ENCODE results near the gene ITGA6.

ITGA6 gene

DNA sequence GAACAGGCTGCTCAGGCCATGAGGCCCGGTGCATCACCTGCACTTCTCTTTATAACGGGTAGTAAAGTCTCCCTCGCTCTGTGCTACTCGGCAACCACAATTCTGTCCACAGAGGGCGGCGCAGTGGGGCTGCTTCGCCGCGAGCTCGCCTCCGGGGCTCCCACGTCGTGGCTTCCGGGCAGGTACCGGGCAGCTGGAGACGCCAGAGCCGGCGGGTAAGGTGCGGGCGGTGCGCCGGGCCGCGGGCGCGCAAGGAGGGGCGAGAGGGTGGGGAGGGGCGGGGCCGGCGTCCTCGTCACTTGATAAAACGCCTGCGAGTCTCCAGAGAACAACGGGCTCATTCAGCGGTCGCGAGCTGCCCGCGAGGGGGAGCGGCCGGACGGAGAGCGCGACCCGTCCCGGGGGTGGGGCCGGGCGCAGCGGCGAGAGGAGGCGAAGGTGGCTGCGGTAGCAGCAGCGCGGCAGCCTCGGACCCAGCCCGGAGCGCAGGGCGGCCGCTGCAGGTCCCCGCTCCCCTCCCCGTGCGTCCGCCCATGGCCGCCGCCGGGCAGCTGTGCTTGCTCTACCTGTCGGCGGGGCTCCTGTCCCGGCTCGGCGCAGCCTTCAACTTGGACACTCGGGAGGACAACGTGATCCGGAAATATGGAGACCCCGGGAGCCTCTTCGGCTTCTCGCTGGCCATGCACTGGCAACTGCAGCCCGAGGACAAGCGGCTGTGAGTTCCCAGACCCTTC lies at the start of gene ITGA6:
ITGA6 (plus strand) TSS at position 331 of the 734 bp plus-strand sequence.
- peak; percentile 94 for DNase-seq (ENCODE audit: low spot score)

DNA sequence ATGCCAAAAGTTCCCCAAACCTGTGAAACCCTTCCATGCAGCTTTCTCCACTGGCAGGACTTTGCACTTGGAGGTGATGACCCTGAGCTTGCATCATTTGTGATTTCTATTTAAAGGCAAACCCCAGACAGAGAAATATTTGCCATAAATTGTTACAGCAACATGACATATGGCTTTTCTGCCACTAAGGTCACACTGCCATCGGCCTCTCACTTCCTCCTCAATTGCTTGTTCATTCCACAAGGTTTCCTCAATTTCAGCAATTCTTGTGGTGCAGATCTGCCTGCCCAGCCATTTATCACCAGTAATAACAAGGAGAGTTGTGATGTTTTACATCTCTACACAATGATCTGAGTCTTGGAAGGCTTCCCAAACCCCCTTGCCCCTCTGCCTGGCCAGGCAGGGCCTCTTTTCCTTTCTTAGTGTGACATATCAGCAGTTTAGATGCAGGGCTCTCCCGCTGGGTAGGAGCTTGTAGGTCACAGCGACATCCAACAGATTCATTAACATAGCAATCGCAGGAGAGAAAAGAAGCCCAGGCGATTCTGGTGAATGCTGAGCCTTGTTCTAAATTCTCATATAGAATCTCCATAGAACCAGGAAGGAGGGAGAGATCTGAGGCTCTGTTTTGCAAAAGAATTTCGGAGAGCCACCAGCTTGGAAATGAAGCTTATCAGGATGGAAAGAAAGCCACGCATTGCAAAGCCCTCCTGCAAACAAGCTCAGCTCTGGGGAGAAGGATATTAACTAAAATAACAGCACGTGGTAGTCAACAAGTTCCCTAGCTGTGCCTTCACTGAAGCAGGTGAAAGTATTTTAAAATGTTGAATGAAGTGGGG lies 46.7 kb upstream of the ITGA6 start:
- DNase-seq (ENCODE audit: low spot score) = peak; percentile 61

- DNase-seq (ENCODE audit: low spot score) = no peak
Measured at GRCh38 chr2:172381275-172382027, 45.9 kb upstream of the ITGA6 start.

- no peak for DNase-seq (ENCODE audit: low spot score)
Measured at GRCh38 chr2:172387361-172387760, 40.0 kb upstream of the ITGA6 start.

DNA sequence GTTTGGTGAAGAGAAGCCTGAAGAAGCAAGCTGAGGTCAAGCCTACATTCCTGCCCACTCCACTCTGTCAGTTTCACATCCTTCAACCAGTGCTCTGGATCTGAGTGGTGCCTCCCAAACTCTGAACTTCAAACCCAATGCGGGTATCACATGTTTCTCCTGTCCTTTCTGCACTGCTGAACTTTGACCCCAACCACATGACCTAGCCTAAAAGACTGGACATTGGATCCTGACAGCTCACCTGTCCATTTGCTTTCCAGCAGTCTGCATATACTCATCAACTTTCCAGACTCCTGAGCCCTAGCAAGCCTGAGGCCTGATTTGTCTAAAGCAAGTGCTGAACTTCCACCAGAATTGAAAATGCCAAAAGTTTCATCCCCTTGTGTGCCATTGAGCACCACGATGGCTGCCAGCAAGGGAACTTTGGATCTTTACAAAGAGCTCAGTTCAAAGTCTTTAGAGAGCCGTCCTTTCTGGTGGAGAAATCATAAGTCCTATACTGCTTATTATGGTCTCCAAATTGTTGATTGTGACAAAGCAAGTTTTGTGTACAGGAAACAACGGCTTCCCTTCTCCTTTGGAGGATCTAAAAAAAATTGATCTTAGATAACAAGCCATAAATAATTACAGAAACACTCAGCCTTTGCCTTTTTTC lies 37.6 kb upstream of the ITGA6 start:
- no peak for DNase-seq (ENCODE audit: low spot score)

GRCh38 chr2:172394002-172394401 lies 33.4 kb upstream of the ITGA6 start:
- DNase-seq (ENCODE audit: low spot score) = no peak

DNA sequence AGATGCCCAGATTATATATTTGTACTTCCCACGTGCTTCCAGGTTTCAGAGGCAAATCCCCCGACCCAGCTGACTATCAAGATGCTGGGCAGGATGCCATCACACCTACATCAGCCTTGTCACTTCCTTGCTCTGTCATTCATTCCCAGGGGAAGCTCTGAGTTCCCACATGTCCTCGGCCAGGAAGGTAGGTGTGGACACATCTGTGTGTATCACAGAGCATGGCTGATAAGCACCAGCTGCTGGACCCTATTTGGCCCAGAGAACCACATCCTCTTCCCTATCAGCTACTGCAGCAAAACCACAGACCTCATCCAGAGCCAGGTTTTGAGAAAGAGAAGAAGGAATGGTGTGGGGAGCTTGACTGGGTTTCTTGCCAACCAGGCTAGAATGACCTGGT lies 31.9 kb upstream of the ITGA6 start:
- no peak for DNase-seq (ENCODE audit: low spot score)

GRCh38 chr2:172397148-172397834 lies 30.1 kb upstream of the ITGA6 start:
- DNase-seq (ENCODE audit: low spot score) = no peak

DNA sequence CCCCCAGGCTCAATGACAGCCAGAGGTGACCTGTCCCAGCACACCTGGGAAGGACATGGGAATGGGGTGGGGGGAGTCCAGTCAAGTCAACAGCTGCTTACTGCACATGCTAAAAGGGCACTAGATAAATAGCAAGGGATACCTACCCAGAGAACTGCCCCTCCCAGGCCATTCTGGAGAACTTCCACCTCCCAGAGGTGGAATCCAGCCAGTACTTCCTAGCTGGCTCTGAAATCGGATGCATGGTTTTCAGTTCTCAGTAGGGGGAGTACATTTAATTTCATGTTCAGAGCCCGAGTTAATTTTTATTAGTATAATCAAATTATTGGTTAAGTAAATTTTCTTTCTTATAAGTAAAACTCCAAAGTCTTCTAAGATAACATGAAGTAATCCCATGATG lies 28.9 kb upstream of the ITGA6 start:
- DNase-seq (ENCODE audit: low spot score) = no peak

DNA sequence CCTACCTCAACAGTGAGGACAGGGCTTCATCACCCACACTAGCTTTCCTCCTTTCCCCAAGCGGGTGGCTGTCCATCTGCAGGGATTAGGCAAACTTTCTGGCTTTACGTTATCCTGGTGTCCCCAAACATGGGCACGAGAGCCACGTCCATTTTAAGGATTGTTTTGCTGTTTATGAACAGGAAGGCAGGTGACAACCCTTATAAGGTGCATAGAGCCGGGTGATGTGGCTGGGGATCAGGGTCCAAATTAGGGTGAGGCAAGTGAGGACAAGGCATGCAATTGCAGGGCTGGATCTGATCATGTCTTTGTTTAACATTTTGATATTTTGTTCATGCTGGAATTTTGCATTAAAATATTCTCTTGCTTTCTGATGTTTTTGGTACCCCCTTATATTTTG lies 27.6 kb upstream of the ITGA6 start:
- DNase-seq (ENCODE audit: low spot score) = no peak

GRCh38 chr2:172402198-172402597 lies 25.2 kb upstream of the ITGA6 start:
- no peak for DNase-seq (ENCODE audit: low spot score)

DNA sequence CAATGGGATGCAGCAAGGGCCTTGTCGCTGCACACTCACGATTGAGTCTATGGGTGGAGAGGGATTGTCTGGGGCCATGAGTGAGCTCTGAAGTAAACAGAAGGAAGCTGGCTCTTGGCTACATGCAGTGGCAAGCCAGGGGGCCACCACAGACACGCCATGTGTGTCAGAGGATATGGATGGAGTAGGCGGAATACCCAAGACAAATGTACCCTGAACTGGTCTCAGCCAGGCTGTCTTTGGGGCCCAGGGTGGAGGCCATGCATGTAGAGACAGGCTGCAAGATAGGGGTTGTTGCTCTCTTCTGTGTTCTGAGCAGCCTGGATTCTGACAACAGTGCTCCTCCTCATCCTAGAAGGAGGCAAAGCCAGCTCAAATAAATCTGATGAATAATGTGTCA lies 24.0 kb upstream of the ITGA6 start:
- no peak for DNase-seq (ENCODE audit: low spot score)

- no peak for DNase-seq (ENCODE audit: low spot score)
Measured at GRCh38 chr2:172403881-172404468, 23.4 kb upstream of the ITGA6 start.

DNA sequence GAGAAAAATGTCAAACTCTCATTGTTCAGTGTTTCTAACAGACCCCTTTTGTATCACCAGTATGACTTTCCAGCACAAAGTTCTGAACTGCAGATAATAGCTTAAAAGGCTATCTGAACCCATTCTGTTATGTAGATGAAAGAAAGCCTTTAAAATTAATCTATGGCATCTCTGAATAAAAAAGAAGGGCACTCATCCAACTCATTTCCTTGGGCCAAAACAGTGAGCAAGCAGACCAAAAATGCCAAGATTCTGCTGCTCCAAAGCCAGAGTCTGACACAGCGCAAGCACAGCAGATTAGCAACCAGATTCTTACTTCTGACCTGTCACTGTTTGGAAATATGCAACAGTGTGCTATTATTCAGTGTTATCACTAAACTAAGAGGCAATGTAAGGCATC lies 22.6 kb upstream of the ITGA6 start:
- no peak for DNase-seq (ENCODE audit: low spot score)

GRCh38 chr2:172405673-172406072 lies 21.7 kb upstream of the ITGA6 start:
- no peak for DNase-seq (ENCODE audit: low spot score)

DNA sequence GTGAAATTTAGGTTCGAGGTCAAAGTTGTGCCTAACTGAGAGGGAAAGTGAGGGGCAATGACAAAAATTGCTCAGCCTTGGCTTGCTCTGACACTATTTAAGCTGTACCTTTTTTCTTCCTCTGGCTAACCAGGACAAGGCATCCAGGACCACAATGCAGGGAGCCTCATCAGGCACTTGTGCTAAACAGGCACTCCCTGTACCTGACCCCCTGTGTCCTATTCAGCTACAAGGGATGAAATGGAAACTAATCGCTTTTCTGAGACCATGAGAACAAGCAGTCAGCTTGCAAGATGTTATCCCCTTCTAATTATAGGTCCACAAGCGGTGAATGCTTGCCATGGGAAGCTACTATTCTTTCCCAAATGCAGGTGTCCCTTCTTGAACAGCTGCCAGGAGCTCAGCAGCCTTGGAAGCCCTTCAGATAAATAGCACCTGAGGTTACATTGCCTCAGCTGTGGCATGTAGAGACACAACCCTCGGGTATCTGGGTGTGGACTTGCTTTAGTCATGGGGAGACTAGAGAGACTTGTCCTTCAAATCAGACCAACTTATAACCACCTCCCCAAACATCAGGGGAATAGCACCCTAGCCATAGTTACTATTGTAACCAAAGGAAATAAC lies 19.1 kb upstream of the ITGA6 start:
- no peak for DNase-seq (ENCODE audit: low spot score)

DNA sequence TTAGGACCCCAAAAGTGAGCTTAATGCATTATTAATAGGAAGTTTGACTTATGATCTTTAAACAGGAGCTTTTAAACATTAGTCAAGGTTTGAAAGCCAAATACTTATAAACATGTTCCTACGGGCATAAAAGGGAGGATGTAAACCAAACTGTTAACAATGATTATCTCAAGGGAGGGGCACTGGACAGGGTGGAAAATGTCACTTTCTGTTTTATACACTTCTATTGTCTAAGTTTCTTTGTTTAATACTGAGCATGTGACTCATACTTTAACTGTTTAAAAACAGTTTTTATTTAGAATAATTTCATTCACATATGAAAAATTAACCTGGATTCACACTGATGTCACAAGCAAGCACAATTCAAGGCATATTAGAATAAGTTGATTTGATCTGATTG lies 18.3 kb upstream of the ITGA6 start:
- no peak for DNase-seq (ENCODE audit: low spot score)

DNA sequence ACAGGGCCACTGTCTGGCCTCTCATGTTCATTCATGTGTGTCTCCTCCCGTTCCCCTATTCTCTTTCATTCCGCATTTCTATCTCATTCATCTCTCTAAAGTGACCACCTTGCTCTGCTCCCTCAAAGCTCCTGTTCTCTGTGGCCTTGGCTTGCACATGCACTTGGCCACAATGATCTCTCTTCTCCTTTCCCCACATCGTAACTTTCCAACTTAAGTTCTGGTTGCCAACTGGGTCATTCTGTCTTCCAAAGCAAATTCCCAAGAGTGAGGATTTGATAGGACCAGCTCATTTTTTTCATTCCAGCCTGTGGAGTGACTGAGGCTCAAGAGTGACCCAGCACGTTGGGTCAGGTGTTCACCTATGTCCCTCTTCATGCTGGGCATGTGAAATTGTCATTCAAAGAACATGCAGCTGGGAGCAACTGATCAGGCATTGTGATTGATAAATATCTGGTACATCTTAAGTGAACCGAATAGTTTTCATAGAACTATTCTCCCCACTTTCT lies 14.3 kb upstream of the ITGA6 start:
- no peak for DNase-seq (ENCODE audit: low spot score)

GRCh38 chr2:172415157-172415864 lies 12.1 kb upstream of the ITGA6 start:
- no peak for DNase-seq (ENCODE audit: low spot score)

GRCh38 chr2:172415865-172416183 lies 11.6 kb upstream of the ITGA6 start:
- DNase-seq (ENCODE audit: low spot score) = no peak

Measured in HuH-7 (cell line).